ENCODE results near the gene GGNBP2.

The GGNBP2 gene

GRCh38 chr17:36547776-36548175 lies 3.1 kb downstream of the GGNBP2 start:
- no peak for DNase-seq (ENCODE audit: low spot score)
- in situ Hi-C loops (cut with MboI; ENCODE audit: low sequenced_read_pairs, unreplicated experiment) = no loop called here
- TF ChIP-seq CTCF (IDR thresholded peaks at IDR 0.05; ENCODE audit: borderline replicate concordance, control extremely low read depth, extremely low read depth, insufficient read depth, missing control alignments) = no peak

GRCh38 chr17:36550491-36551417 lies 6.0 kb downstream of the GGNBP2 start:
- in situ Hi-C loops (cut with MboI; ENCODE audit: low sequenced_read_pairs, unreplicated experiment) = no loop called here
- TF ChIP-seq CTCF (IDR thresholded peaks at IDR 0.05; ENCODE audit: borderline replicate concordance, control extremely low read depth, extremely low read depth, insufficient read depth, missing control alignments) = no peak

GRCh38 chr17:36553459-36553858 lies 8.7 kb downstream of the GGNBP2 start:
- DNase-seq (ENCODE audit: low spot score) = no peak
- no peak for TF ChIP-seq CTCF (IDR thresholded peaks at IDR 0.05; ENCODE audit: borderline replicate concordance, control extremely low read depth, extremely low read depth, insufficient read depth, missing control alignments)
- in situ Hi-C loops (cut with MboI; ENCODE audit: low sequenced_read_pairs, unreplicated experiment) = no loop called here

More at GRCh38 chr17:36550491-36551417, 6.0 kb downstream of the GGNBP2 start:
- peak; percentile 51 for DNase-seq (ENCODE audit: low spot score)

- TF ChIP-seq CTCF (IDR thresholded peaks at IDR 0.05; ENCODE audit: borderline replicate concordance, control extremely low read depth, extremely low read depth, insufficient read depth, missing control alignments) = no peak
- in situ Hi-C loops (cut with MboI; ENCODE audit: low sequenced_read_pairs, unreplicated experiment) = no loop called here
These were observed 21.4 kb downstream of the GGNBP2 start for GRCh38 chr17:36566081-36566480.

GRCh38 chr17:36575028-36575427 lies 30.3 kb downstream of the GGNBP2 start:
- TF ChIP-seq CTCF (IDR thresholded peaks at IDR 0.05; ENCODE audit: borderline replicate concordance, control extremely low read depth, extremely low read depth, insufficient read depth, missing control alignments) = no peak
- no peak for DNase-seq (ENCODE audit: low spot score)
- in situ Hi-C loops (cut with MboI; ENCODE audit: low sequenced_read_pairs, unreplicated experiment) = no loop called here

More at GRCh38 chr17:36566081-36566480, 21.4 kb downstream of the GGNBP2 start:
- DNase-seq (ENCODE audit: low spot score) = no peak

GRCh38 chr17:36576793-36577192 lies 32.1 kb downstream of the GGNBP2 start:
- no peak for TF ChIP-seq CTCF (IDR thresholded peaks at IDR 0.05; ENCODE audit: borderline replicate concordance, control extremely low read depth, extremely low read depth, insufficient read depth, missing control alignments)
- in situ Hi-C loops (cut with MboI; ENCODE audit: low sequenced_read_pairs, unreplicated experiment) = no loop called here
- DNase-seq (ENCODE audit: low spot score) = no peak

Measured in GM13976 (cell line).